ENCODE results near the gene TNFAIP8.

- no peak for TF ChIP-seq NFIC (IDR thresholded peaks at IDR 0.05)
- TF ChIP-seq EP300 (IDR thresholded peaks at IDR 0.05; ENCODE audit: borderline replicate concordance): no peak
- TF ChIP-seq MAX (IDR thresholded peaks at IDR 0.05): no peak
- TF ChIP-seq RAD21 (IDR thresholded peaks at IDR 0.05; ENCODE audit: low read depth): no peak
- TF ChIP-seq CREB1 (IDR thresholded peaks at IDR 0.05; ENCODE audit: low read depth): no peak
- no peak for TF ChIP-seq ZBTB7A (IDR thresholded peaks at IDR 0.05; ENCODE audit: low read depth)
- no peak for TF ChIP-seq REST (IDR thresholded peaks at IDR 0.05; ENCODE audit: low read depth)
- no peak for TF ChIP-seq TEAD4 (IDR thresholded peaks at IDR 0.05)
- TF ChIP-seq YY1 (IDR thresholded peaks at IDR 0.05; ENCODE audit: low read depth): no peak
- no peak for TF ChIP-seq CEBPB (IDR thresholded peaks at IDR 0.05)
- TF ChIP-seq USF1 (IDR thresholded peaks at IDR 0.05): no peak
Measured at GRCh38 chr5:119396030-119396664, 40.3 kb downstream of the TNFAIP8 start.
